Right cardiac atrium (tissue), 5 donors: Measurements from ENCODE around the gene IFIH1. TPM values are rescaled to one million over a fixed set of nuclear protein-coding genes. Genes with fewer than 3 reads are reported as not detected.

Experiments used
- ATAC-seq, 2 donors: fragments of 200-7000 bp; cut with Tn5 transposase; one replicate each; pipeline versions ENCODE4 v1.8.0 to v1.9.1; 2020; ENCODE audit warnings: moderate library complexity in 2 of 2, mild to moderate bottlenecking in 1 of 2
- DNase-seq, 3 donors: peaks; one replicate each; pipeline ENCODE4 v3.0.0-alpha.2; 2020
- H3K27ac ChIP-seq: one replicate; pipeline ENCODE4 v1.5.1; 2013; ENCODE audit warnings: mild to moderate bottlenecking, low read length, control low read depth, moderate library complexity
- H3K27me3 ChIP-seq: one replicate; pipeline ENCODE4 v1.6.1; 2013; ENCODE audit not compliant: control insufficient read depth, insufficient read depth
- H3K4me1 ChIP-seq: one replicate; pipeline ENCODE4 v1.6.1; 2013; ENCODE audit warnings: low read length; ENCODE audit not compliant: control insufficient read depth, insufficient read depth
- H3K4me3 ChIP-seq: one replicate; pipeline ENCODE4 v1.5.1; 2013; ENCODE audit warnings: low read length, control low read depth
- H3K9me3 ChIP-seq: one replicate; pipeline ENCODE4 v1.6.1; 2013; ENCODE audit warnings: low read length; ENCODE audit not compliant: control insufficient read depth
- WGBS: extraction: QIAGEN DNeasy Blood & Tissue Kit; methylation state at CpG from one replicate; pipeline ENCODE4 v1.1.7; 2013; 5-methylcytosine and 5-hydroxymethylcytosine counted together
- intact Hi-C, 4 donors: fragments of 100-400 bp; cut with DNase I; formaldehyde crosslinking; loops; one replicate each; pipeline versions ENCODE4 v1.11.0 to v1.14.0; 2022 to 2023
- long read RNA-seq, 4 donors: library from polyadenylated mRNA; unstranded; transcript quantifications; one replicate each; pipeline ENCODE4 v2.0.0, GENCODE V29; 2020 to 2021
- polyA plus RNA-seq: library from polyadenylated mRNA; stranded (reverse); fragments of 200-250 nt; gene quantifications from one replicate; pipeline ENCODE4 v1.2.3, GENCODE V29; 2013
- total RNA-seq, 4 donors: library from RNA; stranded (reverse); fragmentation: NEBNext Ultra II Directional; extraction: Animal tissue kit (Norgen Biotek cat#: 25700); gene quantifications; one replicate each; pipeline ENCODE4 v1.2.1, GENCODE V29; 2021
- donor health status: healthy with polysubstance abuse.
- donor health status: DM: no; HTN: yes; CAD: no.
- donor health status: DM: no; HTN: no; CAD: no.
- donor health status: DM: no; HTN: yes; CAD: no; lungs with severe emphysema.
- donor health status: DM: yes; HTN: yes; CAD: no.

The IFIH1 gene
- total RNA-seq (10 to 100 TPM in 2 of 4 donors, 1 to 10 TPM in 2; 8.1 to 11.8 (median 10.0) TPM), polyA plus RNA-seq (6.6 TPM)
- long read RNA-seq, donor 1, transcript IFIH1-207 (16 exons, 3,544 nt), result major isoform, 9 of 15 reads
- long read RNA-seq, donor 1, partial matches to known transcripts, result 3 of 15 reads
- long read RNA-seq, donor 1, other reads (novel, unspliced or antisense), result 0 of 15 reads
- long read RNA-seq, donor 2, partial matches to known transcripts, result 0 of 2 reads
- long read RNA-seq, donor 2, other reads (novel, unspliced or antisense), result 0 of 2 reads
- long read RNA-seq, donor 3, transcript IFIH1-207 (16 exons, 3,544 nt), result major isoform, 13 of 32 reads
- long read RNA-seq, donor 3, partial matches to known transcripts, result 15 of 32 reads
- long read RNA-seq, donor 3, other reads (novel, unspliced or antisense), result 2 of 32 reads
- long read RNA-seq, donor 4, partial matches to known transcripts, result 1 of 5 reads
- long read RNA-seq, donor 4, other reads (novel, unspliced or antisense), result 0 of 5 reads

DNA sequence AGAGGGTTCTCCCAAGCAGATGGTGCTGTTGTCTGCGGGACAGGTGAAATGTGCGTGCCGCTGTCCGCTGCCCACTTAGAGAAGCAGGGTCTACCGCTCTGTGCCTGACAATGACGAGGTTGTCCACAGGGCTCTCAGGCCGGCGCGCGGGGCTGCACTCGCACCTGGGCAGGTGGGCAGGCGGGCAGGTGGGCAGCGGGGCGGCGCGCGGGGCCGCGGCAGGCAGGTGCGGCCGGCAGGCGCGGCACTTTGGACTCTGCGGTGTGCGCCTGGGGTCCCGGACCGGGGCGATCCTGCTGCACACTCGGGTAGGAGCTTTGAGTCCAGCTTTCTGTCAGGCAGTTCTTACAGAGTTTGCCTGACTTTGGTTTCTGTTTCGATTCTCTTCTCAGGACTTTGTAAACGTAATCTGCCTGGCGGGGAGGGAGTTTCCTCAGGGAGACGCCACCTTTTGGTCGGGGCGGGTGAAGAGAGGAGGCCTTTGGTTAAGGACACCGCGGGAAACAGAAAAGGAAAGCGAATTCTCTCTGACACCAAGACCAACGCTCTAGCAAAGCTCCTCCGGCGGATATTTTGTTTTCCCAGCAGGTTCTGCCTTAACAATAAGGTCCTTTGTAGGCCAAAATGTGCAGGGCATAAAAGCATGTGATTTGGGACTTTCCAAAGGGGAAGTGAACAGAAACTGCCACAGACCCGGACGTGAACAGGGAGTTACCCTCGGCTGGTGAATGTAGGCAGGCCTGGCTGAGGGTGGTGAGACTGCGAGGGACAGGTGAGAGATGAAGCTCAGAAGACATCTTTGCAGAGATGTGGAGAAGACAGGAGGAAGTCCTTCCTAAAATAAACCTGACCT lies at the start of gene IFIH1:
Gene IFIH1 (minus strand): TSS at position 357 of the 853 bp plus-strand sequence. CDS start 377 bp downstream, outside the sequence.
- WGBS, result 1% methylated on average over 45 of the region's 45 CpGs
- ATAC-seq, result peak; percentile 97 to 98
- intact Hi-C loops, result no loop called here
- Histone ChIP-seq H3K4me1 (no peaks in the 10 kb centered on the region), H3K9me3 (no peaks in the 10 kb centered on the region), H3K27me3 (no peaks in the 10 kb centered on the region), H3K27ac (peak within 1 kb of the TSS; percentile 76), H3K4me3 (peak within 1 kb of the TSS; percentile 85)
- peak; percentile 84 to 91 (median 85) for DNase-seq

DNA sequence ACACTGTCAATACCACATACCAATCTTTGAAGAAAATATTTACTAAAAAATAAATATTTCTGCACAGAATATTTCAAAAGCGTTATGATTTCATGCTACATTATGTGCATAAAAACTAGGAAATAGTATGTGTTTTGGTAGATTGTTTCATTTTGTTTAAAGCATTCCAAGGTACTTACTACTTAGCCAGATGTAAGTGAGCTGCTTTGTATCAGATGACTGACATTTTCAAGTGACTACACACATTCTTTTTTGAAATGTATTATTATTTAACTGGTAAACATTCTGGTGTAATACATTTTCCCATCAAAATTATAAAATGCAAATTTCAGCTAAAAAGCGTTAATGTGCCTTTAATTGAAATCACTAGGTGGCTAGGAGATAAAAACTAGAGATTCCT lies 46.9 kb upstream of the IFIH1 start:
- no peak overlapping the region for H3K4me3 ChIP-seq
- H3K27ac ChIP-seq, result no peak overlapping the region
- DNase-seq (no peak), ATAC-seq (no peak)
- intact Hi-C loops, result no loop called here
- H3K9me3 ChIP-seq, result no peaks in the 10 kb centered on the region
- H3K4me1 ChIP-seq, result no peaks in the 10 kb centered on the region
- H3K27me3 ChIP-seq, result no peaks in the 10 kb centered on the region
- 86% methylated on average over 2 of the region's 2 CpGs for WGBS

DNA sequence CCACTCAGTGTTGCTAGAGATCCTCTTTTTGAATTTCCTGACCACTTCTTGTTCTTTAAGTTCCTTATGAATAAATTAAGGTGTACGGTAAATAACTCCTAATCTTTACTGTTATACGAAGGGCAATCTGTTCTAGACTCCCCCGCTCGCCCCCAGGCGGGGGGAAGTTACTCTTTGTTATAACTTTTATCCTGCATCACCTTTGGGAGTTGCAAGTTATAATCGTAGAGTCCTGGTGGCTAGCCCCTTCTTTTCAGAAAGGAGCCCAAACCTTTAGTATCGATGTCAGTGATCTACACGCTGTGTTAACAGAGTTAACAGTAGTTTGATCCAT lies 26.1 kb upstream of the IFIH1 start:
- intact Hi-C loops, result no loop called here
- WGBS, result 9% methylated on average over 8 of the region's 8 CpGs
- peaks cover 1% of the 10 kb centered on the region for H3K4me1 ChIP-seq
- no peaks in the 10 kb centered on the region for H3K27me3 ChIP-seq
- peak overlapping the region; percentile 54 for H3K4me3 ChIP-seq
- no peak overlapping the region for H3K27ac ChIP-seq
- ATAC-seq (no peak), DNase-seq (no peak)
- no peaks in the 10 kb centered on the region for H3K9me3 ChIP-seq

DNA sequence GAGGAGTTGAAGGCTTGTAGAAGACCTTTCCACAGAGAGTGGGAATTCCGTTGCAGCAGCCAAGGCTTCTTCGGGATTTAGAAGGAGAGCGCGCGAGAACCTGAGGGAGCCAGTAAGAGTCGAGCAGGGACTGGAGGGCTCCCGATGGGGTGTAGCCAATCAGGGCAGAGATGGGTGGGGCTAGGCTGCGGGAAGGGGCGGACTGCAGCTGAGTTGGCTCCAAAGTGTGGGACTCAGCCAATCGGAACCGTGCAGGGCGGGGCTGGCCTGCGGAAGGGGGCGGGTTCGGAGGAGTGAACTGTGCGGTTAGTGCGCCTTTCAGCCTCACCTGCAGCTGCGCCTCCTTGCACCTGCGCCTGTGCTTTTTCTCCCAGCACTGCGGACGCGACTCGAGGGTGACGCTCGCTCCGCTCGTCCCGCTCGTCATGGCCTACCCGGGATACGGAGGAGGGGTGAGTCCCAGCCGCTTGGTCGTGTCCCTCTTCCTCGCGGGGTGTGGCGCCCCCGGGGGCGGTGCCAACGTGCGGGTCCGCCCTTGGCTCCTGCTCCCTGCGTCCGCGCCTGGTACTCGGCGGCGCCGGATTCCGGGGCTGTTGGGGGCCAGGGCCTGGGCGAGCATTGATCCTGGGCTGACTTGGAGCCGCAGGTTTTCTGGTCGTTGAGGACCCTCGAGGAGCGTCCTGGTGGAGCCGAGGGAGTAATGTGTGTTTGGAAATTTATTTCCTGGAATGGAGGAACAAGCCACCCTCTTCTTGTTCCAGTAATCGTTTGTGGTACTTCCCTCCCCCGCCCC lies 25.5 kb upstream of the IFIH1 start, which contains the start of gene GCA:
Gene GCA (plus strand): TSS at position 309 of the 793 bp plus-strand sequence. CDS start 117 bp downstream, at position 426.
- H3K4me3 ChIP-seq, result peak within 1 kb of the TSS; percentile 54
- DNase-seq (peak; percentile 98 to 99 (median 99)), ATAC-seq (peak; percentile 100)
- H3K4me1 ChIP-seq, result peaks cover 1% of the 10 kb centered on the region
- peak within 1 kb of the TSS; percentile 20 for H3K27ac ChIP-seq
- H3K9me3 ChIP-seq, result no peaks in the 10 kb centered on the region
- H3K27me3 ChIP-seq, result no peaks in the 10 kb centered on the region
- intact Hi-C loops, result no loop called here
- under 1% methylated on average over 57 of the region's 57 CpGs for WGBS

DNA sequence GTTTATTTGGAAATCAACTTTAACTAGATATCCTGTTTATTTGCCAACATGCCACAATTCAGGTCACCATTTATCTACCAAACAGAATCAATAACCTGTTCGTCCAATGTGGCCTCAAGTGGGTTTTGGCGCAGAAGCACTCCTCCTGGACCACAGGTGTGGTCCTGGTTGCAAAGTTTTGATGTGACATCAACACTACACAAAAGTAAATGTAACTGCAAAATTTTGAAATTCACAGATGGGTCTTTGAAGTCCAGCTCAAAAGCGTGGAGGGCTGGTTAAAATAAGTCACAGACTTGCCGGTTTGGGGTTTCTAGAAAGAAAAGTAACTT lies 25.0 kb upstream of the IFIH1 start:
- ATAC-seq (no peak), DNase-seq (no peak)
- Histone ChIP-seq H3K4me3 (peak overlapping the region; percentile 54), H3K27me3 (no peaks in the 10 kb centered on the region), H3K9me3 (no peaks in the 10 kb centered on the region), H3K4me1 (peaks cover 1% of the 10 kb centered on the region), H3K27ac (no peak overlapping the region)
- intact Hi-C loops, result no loop called here
- 53% methylated on average over 4 of the region's 4 CpGs for WGBS

DNA sequence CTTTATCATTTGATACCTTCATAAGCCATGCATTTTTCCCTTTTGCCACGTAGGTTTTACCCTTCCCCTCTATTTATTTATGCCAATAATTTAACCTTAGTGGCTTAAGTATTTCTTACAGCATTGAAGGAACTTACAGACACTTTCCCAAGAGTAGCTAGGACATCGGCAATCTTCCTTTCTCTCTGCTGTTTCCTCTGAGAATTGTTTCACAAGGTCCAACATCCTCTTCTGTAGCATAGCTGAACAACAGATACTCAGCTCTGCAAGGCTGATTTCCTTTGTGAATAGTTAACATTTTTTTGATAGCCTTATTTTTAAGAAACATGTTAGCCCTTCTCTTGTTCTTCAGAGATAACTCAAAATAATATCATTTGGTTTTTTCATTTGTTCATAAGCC lies 24.4 kb upstream of the IFIH1 start:
- H3K4me1 ChIP-seq, result peaks cover 1% of the 10 kb centered on the region
- H3K4me3 ChIP-seq, result no peak overlapping the region
- H3K27ac ChIP-seq, result no peak overlapping the region
- ATAC-seq (no peak), DNase-seq (no peak)
- no peaks in the 10 kb centered on the region for H3K27me3 ChIP-seq
- 53% methylated on average over 2 of the region's 2 CpGs for WGBS
- intact Hi-C loops, result no loop called here
- no peaks in the 10 kb centered on the region for H3K9me3 ChIP-seq

DNA sequence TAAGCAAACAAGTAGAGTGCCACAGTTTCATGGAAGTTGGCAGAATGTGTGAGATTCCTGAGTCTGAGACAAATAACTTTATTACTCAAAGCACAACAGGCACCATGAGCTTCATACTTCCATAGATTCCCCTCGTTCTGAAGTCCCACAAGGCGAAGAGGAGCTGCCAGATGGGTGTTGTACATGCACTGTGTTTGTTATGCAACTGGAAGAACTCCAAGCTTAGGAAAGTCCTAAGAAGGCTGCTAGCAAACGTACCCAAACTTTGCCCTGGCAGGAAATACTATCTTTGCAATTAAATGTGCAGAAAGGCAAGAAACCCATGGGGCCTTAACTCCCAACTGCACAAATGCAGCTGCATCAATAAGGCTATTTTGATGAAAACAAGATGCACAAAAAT lies 23.8 kb upstream of the IFIH1 start:
- intact Hi-C loops, result no loop called here
- H3K9me3 ChIP-seq, result no peaks in the 10 kb centered on the region
- peak in 1 of 3 donors; percentile 15 for DNase-seq
- no peak overlapping the region for H3K27ac ChIP-seq
- no peaks in the 10 kb centered on the region for H3K4me1 ChIP-seq
- WGBS, result 48% methylated on average over 3 of the region's 3 CpGs
- ATAC-seq, result no peak
- H3K4me3 ChIP-seq, result no peak overlapping the region
- no peaks in the 10 kb centered on the region for H3K27me3 ChIP-seq

DNA sequence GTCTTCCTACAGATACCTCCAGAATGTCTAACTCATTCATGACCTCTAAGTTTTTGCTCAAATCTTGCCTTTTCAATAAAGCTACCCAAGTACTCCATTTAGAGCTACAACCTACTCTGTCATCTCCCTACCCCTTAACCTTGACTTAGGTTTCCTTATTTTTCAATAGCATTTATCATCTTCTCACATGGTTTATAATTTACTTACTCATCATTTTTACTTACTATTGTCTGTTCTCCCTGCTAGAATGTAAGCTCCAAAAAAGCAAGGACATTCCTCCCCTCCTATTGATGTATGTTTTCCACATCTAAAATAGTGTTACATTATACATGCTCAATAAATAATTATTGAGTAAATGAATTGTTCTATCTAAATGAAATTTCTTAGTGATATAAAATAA lies 22.3 kb upstream of the IFIH1 start:
- ATAC-seq (no peak), DNase-seq (no peak)
- H3K27ac ChIP-seq, result no peak overlapping the region
- intact Hi-C loops, result no loop called here
- H3K9me3 ChIP-seq, result no peaks in the 10 kb centered on the region
- no peak overlapping the region for H3K4me3 ChIP-seq
- no peaks in the 10 kb centered on the region for H3K27me3 ChIP-seq
- H3K4me1 ChIP-seq, result no peaks in the 10 kb centered on the region

DNA sequence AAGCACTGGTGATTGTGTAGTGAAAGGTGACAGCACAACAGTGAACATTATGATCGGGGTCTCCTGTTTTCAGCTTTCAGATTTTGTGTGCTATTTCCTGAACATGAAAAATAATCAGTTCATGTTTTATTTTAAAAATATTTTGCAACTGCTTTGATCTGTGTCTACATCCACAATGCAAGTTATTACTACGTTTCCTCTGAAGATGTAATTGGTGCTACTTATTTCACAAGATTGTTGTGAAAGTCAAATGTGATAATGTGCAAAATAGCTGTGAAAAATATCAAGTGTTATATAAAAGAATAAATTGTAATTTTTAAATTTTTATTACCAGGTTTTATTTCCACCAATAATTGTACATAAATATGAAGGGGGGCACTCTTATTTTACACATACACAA lies 19.4 kb upstream of the IFIH1 start:
- no peak overlapping the region for H3K27ac ChIP-seq
- H3K4me3 ChIP-seq, result no peak overlapping the region
- no peaks in the 10 kb centered on the region for H3K4me1 ChIP-seq
- WGBS, result 83% methylated on average over 2 of the region's 2 CpGs
- no peaks in the 10 kb centered on the region for H3K27me3 ChIP-seq
- no peaks in the 10 kb centered on the region for H3K9me3 ChIP-seq
- ATAC-seq (no peak), DNase-seq (no peak)
- intact Hi-C loops, result no loop called here

DNA sequence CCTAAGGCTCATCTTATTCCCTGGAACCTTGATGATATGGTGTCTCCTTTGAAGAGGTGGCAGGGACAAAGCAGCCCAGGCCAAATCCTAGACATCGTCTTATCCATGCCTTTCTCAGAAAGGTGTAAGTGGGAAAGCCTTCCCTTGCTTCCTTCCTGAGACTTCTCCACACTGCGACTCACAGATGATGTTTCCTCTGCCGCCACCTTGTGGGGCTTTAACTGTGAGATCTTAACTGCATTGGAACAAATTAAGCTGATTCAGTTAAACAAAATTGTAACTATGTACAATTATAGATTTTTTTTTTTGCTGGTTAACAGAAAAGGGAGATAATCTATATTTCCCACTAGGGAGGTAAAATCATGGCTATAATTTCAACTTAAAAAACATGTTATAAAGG lies 15.5 kb upstream of the IFIH1 start:
- intact Hi-C loops, result no loop called here
- WGBS, result 30% methylated on average over 3 of the region's 3 CpGs
- H3K4me3 ChIP-seq, result no peak overlapping the region
- H3K4me1 ChIP-seq, result no peaks in the 10 kb centered on the region
- H3K9me3 ChIP-seq, result no peaks in the 10 kb centered on the region
- ATAC-seq, result no peak
- H3K27me3 ChIP-seq, result no peaks in the 10 kb centered on the region
- no peak overlapping the region for H3K27ac ChIP-seq
- peak in 1 of 3 donors; percentile 60 for DNase-seq
